ENCODE measurements around the gene COL4A2. TPM values are rescaled to one million over a fixed set of nuclear protein-coding genes. Genes with fewer than 3 reads are reported as not detected.
"Not testable (repeated sequence)": the region's sequence is repeated elsewhere in the genome, so short reads cannot be mapped to it uniquely, and the experiment has no call there.

COL4A2 gene
- total and polyA plus RNA-seq, 8 donors = 18.4 to 130 (median 43.8) TPM

DNA sequence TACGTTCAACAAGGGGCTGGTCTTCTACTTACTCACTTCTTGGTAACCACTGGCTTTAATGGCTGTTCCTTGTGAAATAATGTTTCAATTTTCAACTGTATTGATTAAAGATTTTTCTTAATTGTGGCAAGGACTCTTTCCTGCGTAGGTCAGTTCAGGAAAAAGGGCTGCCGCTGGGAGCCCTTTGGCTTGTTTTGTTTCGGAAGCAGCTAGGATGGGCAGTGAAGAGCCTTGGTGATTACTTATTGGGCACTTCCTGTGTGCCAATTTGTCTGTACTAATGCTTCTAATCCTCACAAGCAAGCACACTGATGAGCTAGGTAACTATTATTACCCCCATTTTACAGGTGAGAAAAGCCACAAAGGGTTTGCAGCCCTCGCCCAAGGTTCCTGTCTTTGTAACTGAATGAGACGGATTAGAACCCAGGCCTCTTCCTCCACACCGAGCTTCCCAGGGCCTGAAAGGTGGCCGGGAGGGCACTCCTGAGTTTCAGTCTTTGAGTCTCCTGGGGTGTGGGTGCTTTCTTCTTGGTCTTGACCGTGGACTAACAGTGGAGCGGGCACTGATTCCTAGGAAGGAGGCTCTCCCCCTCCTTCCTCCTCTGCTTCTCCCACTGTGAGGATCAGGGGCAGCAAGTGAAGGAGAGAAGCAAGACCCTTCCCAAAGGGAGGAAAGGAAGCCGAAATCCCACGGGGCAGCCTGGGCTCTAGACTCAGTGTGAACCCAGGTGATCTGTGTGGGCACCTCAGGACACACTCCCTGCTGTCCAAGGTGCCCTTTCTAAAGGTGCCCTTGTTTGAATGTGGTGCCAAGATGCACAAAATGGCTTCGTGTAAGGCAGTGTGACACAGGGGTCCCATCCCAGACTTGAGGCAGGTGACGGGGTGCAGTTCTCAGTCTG, 3.7 kb downstream of the COL4A2 start:
- H3K4me1 ChIP-seq = no peaks in the 10 kb centered on the region
- ATAC-seq (no peak), FAIRE-seq (no peak), DNase-seq (no peak)
- TF ChIP-seq, protein P1, sequence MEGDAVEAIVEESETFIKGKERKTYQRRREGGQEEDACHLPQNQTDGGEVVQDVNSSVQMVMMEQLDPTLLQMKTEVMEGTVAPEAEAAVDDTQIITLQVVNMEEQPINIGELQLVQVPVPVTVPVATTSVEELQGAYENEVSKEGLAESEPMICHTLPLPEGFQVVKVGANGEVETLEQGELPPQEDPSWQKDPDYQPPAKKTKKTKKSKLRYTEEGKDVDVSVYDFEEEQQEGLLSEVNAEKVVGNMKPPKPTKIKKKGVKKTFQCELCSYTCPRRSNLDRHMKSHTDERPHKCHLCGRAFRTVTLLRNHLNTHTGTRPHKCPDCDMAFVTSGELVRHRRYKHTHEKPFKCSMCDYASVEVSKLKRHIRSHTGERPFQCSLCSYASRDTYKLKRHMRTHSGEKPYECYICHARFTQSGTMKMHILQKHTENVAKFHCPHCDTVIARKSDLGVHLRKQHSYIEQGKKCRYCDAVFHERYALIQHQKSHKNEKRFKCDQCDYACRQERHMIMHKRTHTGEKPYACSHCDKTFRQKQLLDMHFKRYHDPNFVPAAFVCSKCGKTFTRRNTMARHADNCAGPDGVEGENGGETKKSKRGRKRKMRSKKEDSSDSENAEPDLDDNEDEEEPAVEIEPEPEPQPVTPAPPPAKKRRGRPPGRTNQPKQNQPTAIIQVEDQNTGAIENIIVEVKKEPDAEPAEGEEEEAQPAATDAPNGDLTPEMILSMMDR (IDR thresholded peaks at IDR 0.05) = no peak
- H3K9me3 ChIP-seq = no peaks in the 10 kb centered on the region
- H3K36me3 ChIP-seq = no peaks in the 10 kb centered on the region
- WGBS, 2 donors = 62 to 64% methylated on average over 14 of the region's 14 CpGs
- peaks cover 0 to 6% (median 2%) of the 10 kb centered on the region in 4 donors for H3K27me3 ChIP-seq
- intact Hi-C loops (cut with DNase I) = no loop called here
- H3K4me3 ChIP-seq = peak overlapping the region in 1 of 4 donors; percentile 18
- no peak overlapping the region for H3K27ac ChIP-seq

DNA sequence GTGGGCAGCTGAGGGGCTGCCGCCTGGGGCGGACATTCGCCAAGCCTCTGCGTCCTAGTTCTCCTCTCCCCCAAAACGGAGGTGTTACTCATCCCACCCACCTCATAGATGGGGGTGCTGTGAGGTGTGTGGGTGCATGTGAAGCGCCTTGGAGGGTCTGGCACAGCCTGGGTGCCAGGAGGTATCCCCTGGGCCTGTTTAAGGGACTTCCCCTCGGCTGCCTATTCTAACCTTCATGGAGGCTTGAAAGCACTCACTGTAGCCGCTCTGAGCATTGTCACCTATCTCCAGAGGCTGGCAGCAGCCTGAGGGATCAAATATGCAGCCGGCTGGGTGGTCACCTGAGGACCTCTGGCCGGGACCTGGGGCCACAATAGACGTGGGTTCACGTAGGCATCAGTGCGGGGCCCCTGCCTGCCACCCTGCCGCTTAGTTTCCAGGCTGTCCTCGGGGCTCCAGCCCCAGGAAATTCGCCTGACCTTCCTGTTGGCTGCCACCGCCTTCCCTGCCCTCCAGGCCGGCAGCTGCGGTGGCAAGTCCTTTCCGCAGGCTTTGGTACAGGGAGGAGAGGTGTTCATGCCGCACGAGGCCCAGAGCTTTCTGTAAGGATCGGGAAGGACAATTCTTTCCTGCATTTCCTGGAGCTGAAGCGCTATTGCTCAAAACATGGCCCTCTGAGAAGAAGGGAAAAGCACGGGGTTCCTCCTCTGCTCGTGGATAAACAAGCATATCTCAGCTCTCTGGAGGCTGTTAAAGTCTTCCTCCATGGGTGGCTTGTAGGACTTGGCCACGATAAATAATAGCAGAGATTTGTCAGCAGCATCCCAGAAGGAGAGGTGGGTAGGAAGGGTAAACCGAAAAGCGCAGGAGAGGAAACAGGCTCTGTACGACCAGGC, 4.6 kb downstream of the COL4A2 start:
- ATAC-seq (no peak), FAIRE-seq (no peak), DNase-seq (no peak)
- Histone ChIP-seq H3K4me1 (no peaks in the 10 kb centered on the region), H3K4me3 (peak overlapping the region in 1 of 4 donors; percentile 18), H3K27ac (no peak overlapping the region), H3K27me3 (peaks cover 0 to 6% (median under 1%) of the 10 kb centered on the region in 4 donors), H3K36me3 (no peaks in the 10 kb centered on the region), H3K9me3 (no peaks in the 10 kb centered on the region)
- intact Hi-C loops (cut with DNase I) = no loop called here
- TF ChIP-seq, protein P1 (IDR thresholded peaks at IDR 0.05) = no peak
- WGBS, 2 donors = 62 to 72% methylated on average over 30 of the region's 30 CpGs

DNA sequence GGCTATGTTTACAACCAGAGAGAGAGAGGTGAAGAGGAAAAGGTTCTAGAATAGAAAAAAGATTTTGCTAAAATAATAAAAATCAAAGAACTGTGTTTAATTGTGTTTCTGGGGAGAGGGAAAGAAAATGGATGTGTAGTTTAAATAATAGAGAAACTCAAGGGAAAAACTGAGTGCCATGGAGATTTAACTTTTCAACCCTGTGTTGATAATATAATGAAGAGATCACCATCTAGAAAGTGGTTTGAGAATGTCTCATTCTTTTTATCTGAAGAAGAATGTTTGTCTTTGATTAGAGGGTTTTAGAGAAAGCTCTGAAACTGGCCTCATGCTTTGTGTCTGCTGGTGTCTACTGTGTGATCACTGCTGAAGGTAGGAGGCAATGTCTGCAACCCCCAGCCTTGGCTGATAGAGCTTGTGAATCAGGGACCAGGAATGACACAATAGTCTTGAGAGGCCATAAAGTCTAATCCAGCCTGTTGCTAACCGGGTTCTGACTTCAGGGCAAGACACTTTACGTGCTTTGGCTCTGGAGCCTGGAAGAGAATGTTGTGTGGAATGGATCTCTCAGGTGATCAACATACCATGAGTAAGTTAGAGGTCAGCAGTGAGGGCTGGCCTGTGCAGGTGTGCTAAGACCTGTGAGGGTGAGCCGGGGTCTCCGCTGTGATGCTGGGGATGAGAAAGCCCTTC, 5.4 kb downstream of the COL4A2 start:
- no peak for ATAC-seq
- no peak for DNase-seq
- 57 to 62% methylated on average over 4 of the region's 4 CpGs for WGBS, 2 donors
- intact Hi-C loops (cut with DNase I) = no loop called here
- H3K4me3 ChIP-seq = no peak overlapping the region
- H3K36me3 ChIP-seq = no peaks in the 10 kb centered on the region
- H3K4me1 ChIP-seq = no peaks in the 10 kb centered on the region
- H3K9me3 ChIP-seq = no peaks in the 10 kb centered on the region
- H3K27me3 ChIP-seq = peaks cover 0 to 6% (median 0%) of the 10 kb centered on the region in 4 donors
- H3K27ac ChIP-seq = no peak overlapping the region
- TF ChIP-seq, protein P1 (IDR thresholded peaks at IDR 0.05) = no peak
- FAIRE-seq = no peak

DNA sequence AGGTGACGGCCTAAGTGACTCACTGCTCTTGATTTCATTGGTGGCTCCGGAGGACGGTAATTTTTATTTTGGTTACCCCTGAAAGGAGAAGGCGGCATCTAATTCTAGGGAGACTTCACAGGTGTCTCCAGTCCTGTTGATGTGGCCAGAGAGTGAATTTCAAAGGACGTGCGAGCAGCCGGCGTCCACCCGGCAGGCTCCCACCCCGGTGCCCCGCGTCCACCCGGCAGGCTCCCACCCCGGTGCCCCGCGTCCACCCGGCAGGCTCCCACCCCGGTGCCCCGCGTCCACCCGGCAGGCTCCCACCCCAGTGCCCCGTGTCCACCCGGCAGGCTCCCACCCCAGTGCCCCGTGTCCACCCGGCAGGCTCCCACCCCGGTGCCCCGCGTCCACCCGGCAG, 6.2 kb downstream of the COL4A2 start:
- H3K9me3 ChIP-seq; H3K4me1 ChIP-seq; intact Hi-C loops (cut with DNase I); FAIRE-seq; DNase-seq; H3K27ac ChIP-seq; H3K27me3 ChIP-seq; H3K4me3 ChIP-seq; ATAC-seq; H3K36me3 ChIP-seq: not testable (repeated sequence)
- WGBS, 2 donors = 83 to 87% methylated on average over 21 to 23 of the region's 29 CpGs

DNA sequence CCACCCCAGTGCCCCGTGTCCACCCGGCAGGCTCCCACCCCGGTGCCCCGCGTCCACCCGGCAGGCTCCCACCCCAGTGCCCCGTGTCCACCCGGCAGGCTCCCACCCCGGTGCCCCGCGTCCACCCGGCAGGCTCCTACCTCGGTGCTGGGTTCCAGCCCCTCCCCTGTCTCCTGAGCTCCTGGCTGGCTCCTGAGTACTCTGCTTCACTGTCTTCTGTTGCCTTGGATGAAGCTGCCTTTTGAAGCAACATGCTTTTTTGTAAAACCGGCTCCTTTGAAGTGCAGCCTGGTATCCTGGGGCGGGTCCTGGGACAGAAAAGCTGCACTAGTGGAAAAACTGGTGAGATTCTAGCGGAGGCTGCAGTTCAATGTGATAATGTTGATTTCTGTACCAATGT, 6.6 kb downstream of the COL4A2 start:
- H3K9me3 ChIP-seq; H3K4me1 ChIP-seq; FAIRE-seq; DNase-seq; intact Hi-C loops (cut with DNase I); H3K36me3 ChIP-seq; ATAC-seq; H3K27ac ChIP-seq; H3K4me3 ChIP-seq; H3K27me3 ChIP-seq: not testable (repeated sequence)
- 58 to 72% methylated on average over 7 to 10 of the region's 16 CpGs for WGBS, 2 donors

Data from pancreas (tissue), 10 donors.